ENCODE data around the gene NT5DC3.

DNA sequence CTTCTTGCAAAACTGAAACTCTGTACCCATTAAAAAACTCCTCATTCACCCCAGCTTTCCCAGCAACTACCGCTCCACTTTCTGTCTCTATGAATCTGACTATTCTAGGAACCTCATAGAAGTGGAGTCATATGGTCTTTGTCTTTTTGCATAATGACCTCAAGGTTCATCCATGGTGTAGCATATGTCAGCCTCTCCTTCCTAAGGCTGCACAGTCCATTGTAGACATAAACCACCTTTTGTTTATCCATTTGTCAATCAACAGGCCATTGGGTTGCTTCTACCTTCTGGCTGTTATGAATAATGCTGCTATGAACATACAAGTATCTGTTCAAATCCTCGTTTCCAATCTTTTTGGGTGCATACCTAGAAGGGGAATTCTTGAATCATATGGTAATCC is 21.1 kb downstream of the NT5DC3 start:
- TF ChIP-seq, protein P1, sequence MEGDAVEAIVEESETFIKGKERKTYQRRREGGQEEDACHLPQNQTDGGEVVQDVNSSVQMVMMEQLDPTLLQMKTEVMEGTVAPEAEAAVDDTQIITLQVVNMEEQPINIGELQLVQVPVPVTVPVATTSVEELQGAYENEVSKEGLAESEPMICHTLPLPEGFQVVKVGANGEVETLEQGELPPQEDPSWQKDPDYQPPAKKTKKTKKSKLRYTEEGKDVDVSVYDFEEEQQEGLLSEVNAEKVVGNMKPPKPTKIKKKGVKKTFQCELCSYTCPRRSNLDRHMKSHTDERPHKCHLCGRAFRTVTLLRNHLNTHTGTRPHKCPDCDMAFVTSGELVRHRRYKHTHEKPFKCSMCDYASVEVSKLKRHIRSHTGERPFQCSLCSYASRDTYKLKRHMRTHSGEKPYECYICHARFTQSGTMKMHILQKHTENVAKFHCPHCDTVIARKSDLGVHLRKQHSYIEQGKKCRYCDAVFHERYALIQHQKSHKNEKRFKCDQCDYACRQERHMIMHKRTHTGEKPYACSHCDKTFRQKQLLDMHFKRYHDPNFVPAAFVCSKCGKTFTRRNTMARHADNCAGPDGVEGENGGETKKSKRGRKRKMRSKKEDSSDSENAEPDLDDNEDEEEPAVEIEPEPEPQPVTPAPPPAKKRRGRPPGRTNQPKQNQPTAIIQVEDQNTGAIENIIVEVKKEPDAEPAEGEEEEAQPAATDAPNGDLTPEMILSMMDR (IDR thresholded peaks at IDR 0.05): no peak
- TF ChIP-seq POLR2A (IDR thresholded peaks at IDR 0.05): no peak
- no peak for TF ChIP-seq EP300 (IDR thresholded peaks at IDR 0.05)

All from tibial nerve (tissue), 4 donors.